Right hindlimb (tissue), 1 donor: Measurements from ENCODE around the gene PREP.
"Not testable (repeated sequence)": the region's sequence is repeated elsewhere in the genome, so short reads cannot be mapped to it uniquely, and the experiment has no call there.

Experiments used
- DNase-seq: peaks from one replicate; pipeline ENCODE4 v3.0.0-alpha.2; 2018

Gene PREP

DNA sequence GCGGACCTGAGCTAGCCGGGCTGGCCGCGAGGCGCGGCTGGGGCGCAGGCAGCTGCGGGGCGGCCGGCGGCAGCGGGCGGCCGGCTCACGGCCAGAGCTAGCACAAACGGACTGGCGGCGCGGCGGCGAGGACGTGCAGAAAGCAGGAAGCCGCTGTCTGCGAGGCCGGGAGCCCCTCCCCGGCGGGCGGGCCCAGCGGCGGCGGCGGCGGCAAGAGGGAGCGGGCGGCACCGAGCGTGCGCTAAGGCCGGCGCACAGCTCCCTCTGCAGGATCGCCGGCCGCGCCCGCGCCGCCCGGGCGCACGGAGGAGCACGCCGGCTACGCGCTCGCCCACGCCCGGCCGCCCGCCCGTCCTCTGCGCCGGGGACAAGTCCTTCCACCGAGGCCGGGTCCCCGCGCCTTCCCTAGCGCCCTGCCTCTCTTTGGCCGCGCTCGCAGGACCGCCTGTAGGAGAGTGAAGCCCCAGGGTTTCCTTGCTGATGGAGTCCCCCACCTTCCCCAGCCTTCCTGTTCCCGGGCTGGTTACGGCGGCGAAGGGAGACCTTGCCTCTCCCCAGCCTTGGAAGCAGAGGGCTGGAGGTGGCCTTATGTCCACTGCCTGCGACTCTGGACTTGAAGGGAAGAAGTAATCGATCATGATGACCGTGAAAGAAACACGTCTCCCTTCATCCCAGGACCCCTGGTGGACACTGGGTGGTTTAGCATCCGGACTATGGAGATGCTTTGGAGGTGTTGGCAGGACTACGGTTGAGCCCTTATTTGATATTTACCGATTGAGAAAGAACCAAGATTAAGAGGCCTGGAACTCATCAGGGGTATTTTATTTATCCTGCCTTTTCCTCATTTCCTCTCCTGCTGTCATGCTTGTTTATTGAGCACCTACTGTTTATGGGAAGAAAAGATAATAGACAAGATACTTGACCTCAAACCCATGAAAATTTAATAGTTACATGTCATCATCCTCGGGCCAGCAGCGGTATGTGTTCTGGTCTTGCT, at the start of gene PREP:
Gene PREP (minus strand): TSS at position 144 of the 997 bp plus-strand sequence. CDS start 191 bp downstream, outside the sequence.
- DNase-seq: peak; percentile 92

GRCh38 chr6:105452376-105452775, 49.5 kb upstream of the PREP start:
- no peak for DNase-seq

DNA sequence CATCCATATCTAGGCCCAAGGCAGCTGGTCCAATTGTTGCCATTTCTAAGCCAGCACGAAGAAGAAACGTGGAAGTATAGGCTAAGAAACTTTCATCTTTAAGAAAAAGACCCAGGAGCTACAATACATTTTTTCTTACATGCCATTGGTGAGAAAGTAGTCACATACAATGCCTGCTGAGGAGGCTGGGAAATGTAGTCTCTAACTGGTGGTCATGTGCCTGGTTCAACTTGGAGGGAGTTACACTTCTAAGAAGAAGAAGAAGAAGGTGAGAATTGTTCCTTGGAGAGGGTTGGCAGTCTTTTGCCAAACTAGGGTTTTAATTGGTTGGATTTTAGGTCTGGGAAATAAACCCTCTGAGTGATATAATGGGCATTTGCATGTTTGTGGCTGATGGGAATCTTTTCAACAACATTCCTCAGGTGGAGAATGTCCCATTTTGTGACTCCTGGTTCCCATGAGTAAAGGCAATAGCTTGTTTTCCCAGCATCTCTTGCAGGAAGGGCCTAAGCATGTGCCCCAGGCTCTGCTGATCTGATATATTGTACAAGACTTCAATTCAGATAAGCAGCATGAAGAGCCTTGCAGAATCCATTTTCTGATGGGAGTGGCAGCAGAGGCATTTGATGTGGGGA, 47.0 kb upstream of the PREP start:
- DNase-seq: no peak

DNA sequence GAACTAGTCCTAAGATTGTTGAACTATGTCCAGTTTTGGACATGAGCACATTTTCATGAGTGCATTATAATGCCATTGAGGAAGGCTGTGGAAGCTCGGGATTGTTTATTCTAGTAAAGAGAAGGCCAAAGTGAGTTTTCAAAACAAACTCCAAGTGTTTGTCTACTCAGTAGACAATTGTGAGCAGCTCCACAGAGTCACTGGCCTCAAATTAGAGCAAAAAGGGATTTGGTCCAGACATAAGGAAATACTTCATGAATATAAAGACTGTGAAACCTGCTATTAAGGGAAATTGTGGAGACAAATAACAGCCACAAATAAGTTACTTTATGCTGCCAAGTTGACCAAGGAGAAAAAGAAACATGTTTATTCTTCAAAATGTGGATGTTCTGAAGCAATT, 42.6 kb upstream of the PREP start:
- DNase-seq: no peak

DNA sequence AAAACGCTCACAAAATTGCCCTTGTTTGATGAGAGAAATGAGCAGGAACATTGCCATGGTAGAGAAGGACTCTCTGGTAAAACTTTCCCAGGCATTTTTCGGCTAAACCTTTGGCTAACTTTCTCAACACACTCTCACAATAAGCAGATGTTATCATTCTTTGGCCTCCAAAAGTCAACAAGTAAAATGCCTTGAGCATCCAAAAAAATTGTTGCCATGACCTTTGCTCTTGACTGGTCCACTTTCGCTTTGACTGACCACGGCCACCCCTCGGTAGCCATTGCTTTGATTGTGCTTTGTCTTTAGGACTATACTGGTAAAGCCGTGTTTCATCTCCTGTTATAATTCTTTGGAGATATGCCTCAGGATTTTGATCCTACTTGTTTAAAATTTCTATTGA, 41.1 kb upstream of the PREP start:
- DNase-seq: no peak

- DNase-seq: no peak
Observed at GRCh38 chr6:105442369-105442768, 39.5 kb upstream of the PREP start.

DNA sequence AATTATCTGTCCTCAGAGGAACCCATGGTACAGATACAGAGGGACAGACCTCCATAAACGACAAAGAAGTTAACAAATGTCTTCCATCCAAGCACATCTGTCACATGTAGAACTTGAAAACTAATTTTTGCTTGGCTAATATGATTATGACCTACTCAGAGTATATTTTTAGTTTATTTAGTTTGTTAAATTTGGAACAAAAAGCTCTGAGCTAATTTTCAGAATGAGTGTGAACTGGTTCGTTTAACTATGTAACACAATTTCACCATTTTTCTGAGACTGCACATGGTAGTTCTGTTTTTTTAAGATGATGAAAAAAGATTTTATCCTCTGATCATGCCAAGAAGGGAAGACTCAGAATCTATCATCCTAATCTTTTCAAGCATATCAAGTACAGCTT, 34.4 kb upstream of the PREP start:
- DNase-seq: no peak

GRCh38 chr6:105433723-105434122, 30.8 kb upstream of the PREP start:
- no peak for DNase-seq

DNA sequence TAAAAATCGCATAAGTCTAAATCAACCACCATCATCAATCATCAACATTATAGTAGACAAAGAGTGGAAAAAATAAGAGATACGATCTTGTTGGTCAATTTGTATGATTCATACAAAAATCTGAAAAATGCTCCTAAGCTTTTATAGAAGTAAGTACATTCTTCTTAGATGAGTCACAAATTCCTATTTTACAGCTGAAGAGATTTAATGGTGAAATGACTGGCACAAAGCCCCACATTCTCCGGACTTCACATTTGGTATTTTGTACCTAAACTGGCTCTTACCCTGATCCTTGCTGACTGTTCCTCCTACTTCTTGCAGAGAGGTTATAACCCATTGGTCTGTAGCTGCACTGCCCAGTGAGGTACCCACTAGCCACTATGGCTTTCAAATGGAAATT, 29.9 kb upstream of the PREP start:
- no peak for DNase-seq

- no peak for DNase-seq
Observed at GRCh38 chr6:105431226-105431625, 28.3 kb upstream of the PREP start.

DNA sequence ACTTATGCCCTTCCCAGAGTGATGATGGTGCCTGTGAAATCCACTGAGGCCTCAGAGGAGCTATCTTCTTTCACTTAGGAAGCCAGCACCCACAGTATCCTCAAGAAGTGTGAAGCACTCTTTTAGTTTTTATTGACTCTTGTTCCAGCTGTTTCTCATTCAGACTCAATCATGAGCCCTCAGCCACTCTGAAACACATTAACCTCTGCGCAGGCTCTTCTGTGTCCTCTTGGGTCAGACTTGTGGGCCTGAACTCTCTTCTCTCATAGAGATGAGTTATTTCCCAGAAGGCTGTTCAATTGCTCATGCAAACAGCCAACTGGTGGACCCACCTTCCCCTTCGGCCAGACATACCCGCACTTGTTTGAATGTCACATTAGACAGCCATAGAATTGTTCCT, 27.8 kb upstream of the PREP start:
- no peak for DNase-seq

GRCh38 chr6:105429676-105430075, 26.8 kb upstream of the PREP start:
- DNase-seq: no peak

DNA sequence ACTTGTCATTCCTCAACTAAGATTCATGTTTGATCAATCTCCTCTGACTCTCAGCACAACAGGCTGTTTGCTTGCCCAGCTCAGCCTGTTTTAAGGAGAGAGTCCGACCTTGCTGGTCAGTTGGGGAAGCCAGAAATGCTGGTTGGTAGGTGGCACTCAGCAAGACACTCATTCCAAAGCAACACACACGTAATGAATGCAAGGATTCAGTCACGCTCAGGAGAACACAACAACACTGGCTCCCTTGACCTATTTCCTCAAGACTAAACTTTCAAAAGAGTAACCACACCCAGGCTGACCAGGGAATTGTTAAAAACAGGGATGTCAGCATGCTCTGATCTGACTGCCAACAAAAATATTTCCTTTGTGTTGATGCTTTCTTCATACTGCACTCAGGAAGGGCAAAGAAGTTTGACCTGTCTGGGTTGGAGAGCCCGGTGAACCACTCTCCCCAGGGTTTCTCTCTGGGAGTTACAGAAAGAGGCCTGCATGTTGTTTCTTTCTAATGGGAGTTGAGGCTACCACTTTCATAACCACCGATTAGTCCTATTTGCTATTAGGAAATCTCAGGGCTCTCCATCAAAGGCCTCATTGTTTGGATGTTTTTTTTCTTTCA, 25.6 kb upstream of the PREP start:
- no peak for DNase-seq

DNA sequence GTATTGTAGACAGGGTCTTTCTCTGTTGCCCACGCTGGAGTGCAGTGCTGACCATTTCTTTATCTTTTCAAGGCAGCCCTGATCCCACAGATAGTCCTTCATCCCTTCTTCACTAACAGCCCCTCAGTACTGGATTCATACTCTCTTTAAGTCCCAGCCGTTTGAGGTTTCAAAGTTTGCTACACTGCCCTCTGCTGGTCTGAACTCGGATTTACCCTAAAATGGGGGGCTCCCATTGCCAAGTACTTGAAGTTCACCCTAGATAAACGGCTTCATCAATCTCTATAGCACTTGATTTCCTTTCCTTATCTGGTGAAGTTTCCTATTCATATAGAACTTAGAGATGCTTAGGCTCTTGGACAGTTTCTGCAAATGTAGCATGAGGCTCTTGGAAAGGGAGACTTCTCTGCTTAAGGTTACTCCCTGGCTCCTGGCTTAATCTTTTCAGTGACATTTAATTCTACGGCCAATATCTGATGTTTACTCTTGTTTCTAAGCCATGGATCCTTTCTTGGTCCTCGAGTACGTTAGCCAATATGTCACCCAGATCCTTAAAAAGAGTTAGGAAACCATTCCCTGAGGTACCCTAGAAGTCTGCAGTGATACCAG, 21.4 kb upstream of the PREP start:
- peak; percentile 41 for DNase-seq

- not testable (repeated sequence) for DNase-seq
Observed at GRCh38 chr6:105416971-105417370, 14.1 kb upstream of the PREP start.

GRCh38 chr6:105409734-105410133, 6.9 kb upstream of the PREP start:
- no peak for DNase-seq

- peak; percentile 54 for DNase-seq
Observed at GRCh38 chr6:105402090-105402938, 568 bp downstream of the PREP start.

DNA sequence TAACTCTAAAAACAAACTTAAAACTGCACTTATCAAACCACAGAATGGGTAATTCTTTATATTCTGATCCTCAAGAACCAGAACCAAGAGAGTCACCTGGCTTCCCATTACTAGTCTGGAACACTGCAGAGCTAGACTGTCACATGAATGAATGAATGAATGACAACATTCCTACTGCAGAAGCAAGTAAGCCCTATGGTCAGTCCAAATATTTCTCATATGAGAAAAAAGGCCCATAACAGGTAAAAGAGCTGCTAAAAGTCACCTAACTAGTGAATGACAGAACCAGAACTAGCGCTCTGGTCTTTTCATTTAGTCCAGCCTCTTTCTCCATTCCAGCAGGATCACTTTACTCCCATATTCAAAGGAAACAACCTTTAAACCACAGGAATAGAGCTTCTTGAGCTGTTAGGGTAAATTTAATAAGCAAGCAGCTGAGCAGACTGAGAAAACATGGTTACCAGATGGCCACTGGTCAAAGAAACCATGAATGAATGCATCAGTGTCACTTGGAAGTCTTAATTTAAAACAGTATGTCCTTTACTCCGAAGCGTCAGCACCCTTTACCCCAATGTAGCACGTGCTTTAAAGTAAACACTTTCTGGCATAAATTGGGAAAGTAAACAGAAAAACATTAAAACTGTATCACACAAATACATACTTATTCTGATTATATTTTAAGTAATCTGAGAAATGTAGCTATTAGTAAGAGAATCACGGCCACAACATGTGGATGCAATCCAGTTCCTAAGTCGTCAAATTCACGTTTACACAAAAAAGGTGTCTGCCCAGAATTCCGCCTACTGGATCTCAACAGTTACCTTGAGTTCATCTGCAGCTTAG, 1.4 kb downstream of the PREP start:
- no peak for DNase-seq

- no peak for DNase-seq
Observed at GRCh38 chr6:105400501-105400900, 2.4 kb downstream of the PREP start.

DNA sequence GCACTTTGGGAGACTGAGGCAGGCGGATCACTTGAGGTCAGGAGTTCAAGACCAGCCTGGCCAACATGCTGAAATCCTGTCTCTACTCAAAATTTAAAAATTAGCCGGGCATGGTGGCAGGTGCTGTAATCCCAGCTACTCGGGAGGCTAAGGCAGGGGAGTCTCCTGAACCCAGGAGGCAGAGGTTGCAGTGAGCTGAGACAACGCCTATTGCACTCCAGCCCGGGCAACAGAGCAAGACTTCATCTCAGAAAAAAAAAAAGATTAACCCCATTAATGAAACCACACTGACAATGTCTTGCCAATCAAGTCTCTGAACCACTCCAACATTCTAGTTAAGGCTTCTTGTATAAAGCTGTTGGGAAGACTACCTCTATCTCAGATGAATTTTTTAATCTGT, 4.0 kb downstream of the PREP start:
- no peak for DNase-seq

- DNase-seq: no peak
Observed at GRCh38 chr6:105397987-105398386, 4.9 kb downstream of the PREP start.
